ENCODE measurements around the gene ZNF724. TPM values are rescaled to one million over a fixed set of nuclear protein-coding genes. Genes with fewer than 3 reads are reported as not detected.
"Not testable (repeated sequence)": the region's sequence is repeated elsewhere in the genome, so short reads cannot be mapped to it uniquely, and the experiment has no call there.

ZNF724 gene
- total RNA-seq, 5 donors from 2014 or later (not counting 1 experiment from before 2014, with no cell fraction given): 3.3 to 6.5 (median 6.0) TPM

GRCh38 chr19:23285326-23285725 lies 35.1 kb upstream of the ZNF724 start:
- H3K4me1 ChIP-seq (ENCODE audit: control insufficient read depth in 1 of 2, extremely low read depth in 1 of 2, insufficient read depth in 2 of 2, low read length in 2 of 2); POLR2A ChIA-PET; H3K27me3 ChIP-seq (replicated peaks in 1 of 2; ENCODE audit: control insufficient read depth in 2 of 2, extremely low read depth in 1 of 2, insufficient read depth in 2 of 2, low read length in 1 of 2); H3K27ac Mint-ChIP-seq; ATAC-seq (replicated peaks in 1 of 4); H3K27me3 Mint-ChIP-seq; H3K4me3 ChIP-seq (ENCODE audit: control insufficient read depth in 1 of 2, extremely low read depth in 1 of 2, low read length in 1 of 2); H3K27ac ChIP-seq (ENCODE audit: low read length); DNase-seq; H3K4me3 Mint-ChIP-seq; H3K9me3 ChIP-seq; H3K36me3 ChIP-seq (ENCODE audit: control insufficient read depth in 2 of 2, extremely low read depth in 1 of 2, insufficient read depth in 1 of 2, low read length in 1 of 2); CTCF ChIA-PET; H3K36me3 Mint-ChIP-seq: not testable (repeated sequence)
- 88% methylated on average over 1 of the region's 2 CpGs for WGBS (ENCODE audit: insufficient coverage)
- peaks cover 15 to 29% (median 22%) of the 10 kb centered on the region in 3 donors for H3K4me1 Mint-ChIP-seq
- H3K9me3 Mint-ChIP-seq: peaks cover 10 to 16% (median 10%) of the 10 kb centered on the region in 3 donors

- CTCF ChIA-PET: interaction anchor here (0.5 to 1.6 kb wide), 7 partner anchors 10 to 841 kb away, joined by 3 to 5 read pairs (median 3); partner anchors contain the start of gene ZNF91 (in 1 of the 2)
- peak overlapping the region in 1 of 3 donors; percentile 57 for H3K4me3 Mint-ChIP-seq
Measured at GRCh38 chr19:23283925-23284324, 33.7 kb upstream of the ZNF724 start.

GRCh38 chr19:23281663-23282276 lies 31.6 kb upstream of the ZNF724 start:
- Mint-ChIP-seq H3K4me1 (peaks cover 15 to 29% (median 22%) of the 10 kb centered on the region in 3 donors), H3K27ac (no peak overlapping the region), H3K36me3 (peaks cover 1% of the 10 kb centered on the region), H3K27me3 (no peaks in the 10 kb centered on the region), H3K9me3 (peaks cover 4 to 6% (median 5%) of the 10 kb centered on the region in 3 donors), H3K4me3 (peak overlapping the region in 1 of 3 donors; percentile 12)
- no peaks in the 10 kb centered on the region for H3K27me3 ChIP-seq (replicated peaks in 1 of 2; ENCODE audit: control insufficient read depth in 2 of 2, extremely low read depth in 1 of 2, insufficient read depth in 2 of 2, low read length in 1 of 2)
- no peak overlapping the region for H3K27ac ChIP-seq (ENCODE audit: low read length)
- peaks cover 0 to 9% of the 10 kb centered on the region in 2 experiments for H3K4me1 ChIP-seq (ENCODE audit: control insufficient read depth in 1 of 2, extremely low read depth in 1 of 2, insufficient read depth in 2 of 2, low read length in 2 of 2)
- ATAC-seq (replicated peaks in 1 of 4) (no peak), DNase-seq (no peak)
- no peaks in the 10 kb centered on the region for H3K36me3 ChIP-seq (ENCODE audit: control insufficient read depth in 2 of 2, extremely low read depth in 1 of 2, insufficient read depth in 1 of 2, low read length in 1 of 2)
- H3K4me3 ChIP-seq (ENCODE audit: control insufficient read depth in 1 of 2, extremely low read depth in 1 of 2, low read length in 1 of 2): no peak overlapping the region
- 71% methylated on average over 1 of the region's 4 CpGs for WGBS (ENCODE audit: insufficient coverage)
- POLR2A ChIA-PET: interaction anchor here in 1 of 2 donors (0.7 kb wide), 1 partner anchor 409 kb away, joined by 4 read pairs; no protein-coding TSS in a partner anchor
- no peaks in the 10 kb centered on the region for H3K9me3 ChIP-seq
- CTCF ChIA-PET: interaction anchor here (0.5 to 1.6 kb wide), 4 partner anchors 8 to 706 kb away, joined by 3 to 7 read pairs (median 4); partner anchors contain the start of gene ZNF681 (in 1 of the 2)

More at GRCh38 chr19:23283925-23284324, 33.7 kb upstream of the ZNF724 start:
- 34% methylated on average over 6 of the region's 6 CpGs for WGBS (ENCODE audit: insufficient coverage)
- Histone ChIP-seq H3K36me3 (ENCODE audit: control insufficient read depth in 2 of 2, extremely low read depth in 1 of 2, insufficient read depth in 1 of 2, low read length in 1 of 2) (no peaks in the 10 kb centered on the region), H3K4me3 (ENCODE audit: control insufficient read depth in 1 of 2, extremely low read depth in 1 of 2, low read length in 1 of 2) (no peak overlapping the region), H3K27ac (ENCODE audit: low read length) (no peak overlapping the region), H3K9me3 (no peaks in the 10 kb centered on the region), H3K4me1 (ENCODE audit: control insufficient read depth in 1 of 2, extremely low read depth in 1 of 2, insufficient read depth in 2 of 2, low read length in 2 of 2) (peaks cover 0 to 9% of the 10 kb centered on the region in 2 experiments), H3K27me3 (replicated peaks in 1 of 2; ENCODE audit: control insufficient read depth in 2 of 2, extremely low read depth in 1 of 2, insufficient read depth in 2 of 2, low read length in 1 of 2) (no peaks in the 10 kb centered on the region)
- peaks cover 10 to 16% (median 10%) of the 10 kb centered on the region in 3 donors for H3K9me3 Mint-ChIP-seq
- ATAC-seq (replicated peaks in 1 of 4) (peak; percentile 94 to 96 (median 95)), DNase-seq (peak; percentile 10 to 83 (median 53))
- peaks cover 4% of the 10 kb centered on the region for H3K36me3 Mint-ChIP-seq
- H3K4me1 Mint-ChIP-seq: peaks cover 15 to 29% (median 22%) of the 10 kb centered on the region in 3 donors
- no peaks in the 10 kb centered on the region for H3K27me3 Mint-ChIP-seq
- POLR2A ChIA-PET: no interaction called here
- peak overlapping the region in 1 of 2 donors; percentile 28 for H3K27ac Mint-ChIP-seq

- POLR2A ChIA-PET: not testable (repeated sequence)
Measured at GRCh38 chr19:23278118-23278517, 27.9 kb upstream of the ZNF724 start.

GRCh38 chr19:23273590-23274412 lies 23.6 kb upstream of the ZNF724 start:
- peaks cover 27 to 36% (median 33%) of the 10 kb centered on the region in 3 donors for H3K4me1 Mint-ChIP-seq
- DNase-seq (peak; percentile 83 to 95 (median 90)), ATAC-seq (replicated peaks in 1 of 4) (peak; percentile 98 to 99 (median 99))
- no peaks in the 10 kb centered on the region for H3K27me3 Mint-ChIP-seq
- Histone ChIP-seq H3K27ac (ENCODE audit: low read length) (peak overlapping the region; percentile 85), H3K4me1 (ENCODE audit: control insufficient read depth in 1 of 2, extremely low read depth in 1 of 2, insufficient read depth in 2 of 2, low read length in 2 of 2) (peaks cover 5 to 9% of the 10 kb centered on the region in 2 experiments), H3K9me3 (no peaks in the 10 kb centered on the region), H3K4me3 (ENCODE audit: control insufficient read depth in 1 of 2, extremely low read depth in 1 of 2, low read length in 1 of 2) (peak overlapping the region; percentile 89 to 95), H3K27me3 (replicated peaks in 1 of 2; ENCODE audit: control insufficient read depth in 2 of 2, extremely low read depth in 1 of 2, insufficient read depth in 2 of 2, low read length in 1 of 2) (no peaks in the 10 kb centered on the region), H3K36me3 (ENCODE audit: control insufficient read depth in 2 of 2, extremely low read depth in 1 of 2, insufficient read depth in 1 of 2, low read length in 1 of 2) (peaks cover 0 to 5% of the 10 kb centered on the region in 2 donors)
- WGBS (ENCODE audit: insufficient coverage): under 1% methylated on average over 46 of the region's 50 CpGs
- peak overlapping the region; percentile 96 to 97 for H3K27ac Mint-ChIP-seq
- peak overlapping the region; percentile 96 to 98 (median 97) for H3K4me3 Mint-ChIP-seq
- ChIA-PET POLR2A (interaction anchor here (0.5 to 1.2 kb wide), 3 partner anchors 24 to 122 kb away, joined by 3 to 4 read pairs (median 3); partner anchors contain the start of genes ZNF724 (in 2 of the 2) and ZNF91 (in 1 of the 2)), CTCF (interaction anchor here (0.6 to 1.9 kb wide), 7 partner anchors 8 to 805 kb away, joined by 3 to 5 read pairs (median 4); partner anchors contain the start of gene ZNF724 (in 1 of the 2))
- no peaks in the 10 kb centered on the region for H3K9me3 Mint-ChIP-seq
- peaks cover 17% of the 10 kb centered on the region for H3K36me3 Mint-ChIP-seq

More at GRCh38 chr19:23278118-23278517, 27.9 kb upstream of the ZNF724 start:
- H3K4me1 ChIP-seq (ENCODE audit: control insufficient read depth in 1 of 2, extremely low read depth in 1 of 2, insufficient read depth in 2 of 2, low read length in 2 of 2); H3K27ac Mint-ChIP-seq; DNase-seq; ATAC-seq (replicated peaks in 1 of 4); H3K9me3 Mint-ChIP-seq; H3K36me3 ChIP-seq (ENCODE audit: control insufficient read depth in 2 of 2, extremely low read depth in 1 of 2, insufficient read depth in 1 of 2, low read length in 1 of 2); H3K4me3 Mint-ChIP-seq; H3K9me3 ChIP-seq; H3K27ac ChIP-seq (ENCODE audit: low read length); H3K27me3 Mint-ChIP-seq; H3K4me3 ChIP-seq (ENCODE audit: control insufficient read depth in 1 of 2, extremely low read depth in 1 of 2, low read length in 1 of 2); CTCF ChIA-PET; H3K27me3 ChIP-seq (replicated peaks in 1 of 2; ENCODE audit: control insufficient read depth in 2 of 2, extremely low read depth in 1 of 2, insufficient read depth in 2 of 2, low read length in 1 of 2); H3K36me3 Mint-ChIP-seq: not testable (repeated sequence)
- H3K4me1 Mint-ChIP-seq: peaks cover 18 to 24% (median 21%) of the 10 kb centered on the region in 3 donors
- WGBS (ENCODE audit: insufficient coverage): no CpG with 5 or more reads among the region's 3 CpGs

All from T-cell (primary cell).